HEK293 (cell line): ENCODE data around the gene GGA1.
A peak's percentile ranks its signal among the peaks of the same experiment; 100 is the strongest.

ENCODE experiments used
- CTCF ChIA-PET: fragments of 350-600 bp; formaldehyde crosslinking; extraction: SDS; loops from one replicate; lab custom pipeline; 2021; ENCODE audit warnings: antibody characterized with exemption; lab: Yijun Ruan, JAX
- POLR2A ChIA-PET: fragments of 300-600 bp; formaldehyde crosslinking; extraction: SDS; loops from one replicate; lab custom pipeline; 2020; ENCODE audit warnings: antibody characterized with exemption, inconsistent platforms; lab: Yijun Ruan, JAX
- H3K27ac ChIP-seq: fragments of 200-500 bp; sonication (Bioruptor generic); 2 replicates; pipeline ENCODE4 v1.5.1; 2014; ENCODE audit warnings: low read depth, low read length, control low read depth, inconsistent platforms; ENCODE audit errors: extremely low read depth
- H3K36me3 ChIP-seq, 2 experiments: fragments of 200-500 bp in 1 of 2; sonication (Bioruptor generic) in 1 of 2; 1 replicate in 1 of 2; 2 replicates in 1 of 2; pipeline ENCODE4 v1.5.1; 2014 to 2017; ENCODE audit warnings: inconsistent platforms in 2 of 2, low read length in 2 of 2; ENCODE audit not compliant: control insufficient read depth in 2 of 2, insufficient read depth in 1 of 2
- H3K4me1 ChIP-seq: fragments of 200-500 bp; sonication (Bioruptor generic); 2 replicates; pipeline ENCODE4 v1.5.1; 2014; ENCODE audit warnings: mild to moderate bottlenecking, low read length, inconsistent platforms; ENCODE audit not compliant: control insufficient read depth, insufficient read depth
- H3K4me3 ChIP-seq: 2 replicates; pipeline ENCODE4 v1.5.1; 2011; ENCODE audit warnings: low read depth, mild to moderate bottlenecking, control low read depth, low read length, moderate library complexity
- H3K9me3 ChIP-seq: fragments of 200-500 bp; sonication (Bioruptor generic); 2 replicates; pipeline ENCODE4 v1.5.1; 2014; ENCODE audit warnings: low read depth, low read length, inconsistent platforms; ENCODE audit not compliant: control insufficient read depth, insufficient read depth
- EGR2 ChIP-seq: fragments of 450-650 bp; formaldehyde crosslinking; IDR thresholded peaks from 2 replicates; pipeline ENCODE4 v1.5.1; 2016; ENCODE audit warnings: low read depth, missing biosample characterization, missing genetic modification characterization
- FEZF1 ChIP-seq: fragments of 450-650 bp; formaldehyde crosslinking; IDR thresholded peaks from 2 replicates; pipeline ENCODE4 v1.5.1; 2016; ENCODE audit warnings: missing biosample characterization, missing genetic modification characterization
- GLI4 ChIP-seq: fragments of 450-650 bp; formaldehyde crosslinking; IDR thresholded peaks from 2 replicates; pipeline ENCODE4 v1.5.1; 2016; ENCODE audit warnings: missing biosample characterization, missing genetic modification characterization
- GLIS2 ChIP-seq: fragments of 450-650 bp; formaldehyde crosslinking; IDR thresholded peaks from 2 replicates; pipeline ENCODE4 v1.5.1; 2016; ENCODE audit warnings: missing biosample characterization, missing genetic modification characterization
- KLF9 ChIP-seq: fragments of 450-650 bp; formaldehyde crosslinking; IDR thresholded peaks from 2 replicates; pipeline ENCODE4 v1.5.1; 2016; ENCODE audit warnings: missing biosample characterization, missing genetic modification characterization, low read depth
- SP2 ChIP-seq: fragments of 450-650 bp; formaldehyde crosslinking; IDR thresholded peaks from 2 replicates; pipeline ENCODE4 v1.5.1; 2016; ENCODE audit warnings: missing biosample characterization, missing genetic modification characterization
- ZBTB49 ChIP-seq: fragments of 450-650 bp; formaldehyde crosslinking; IDR thresholded peaks from 2 replicates; pipeline ENCODE4 v1.5.1; 2016; ENCODE audit warnings: missing biosample characterization, missing genetic modification characterization, low read depth
- ZFHX2 ChIP-seq: fragments of 450-650 bp; formaldehyde crosslinking; conservative IDR thresholded peaks from 2 replicates; pipeline ENCODE4 v1.5.1; 2016; ENCODE audit warnings: missing biosample characterization, missing genetic modification characterization
- ZFP3 ChIP-seq: fragments of 450-650 bp; formaldehyde crosslinking; IDR thresholded peaks from 2 replicates; pipeline ENCODE4 v1.5.1; 2016; ENCODE audit warnings: low read depth, missing biosample characterization, missing genetic modification characterization
- ZNF10 ChIP-seq: fragments of 450-650 bp; formaldehyde crosslinking; IDR thresholded peaks from 2 replicates; pipeline ENCODE4 v1.5.1; 2017; ENCODE audit warnings: missing biosample characterization, missing genetic modification characterization
- ZNF132 ChIP-seq: fragments of 450-650 bp; formaldehyde crosslinking; IDR thresholded peaks from 2 replicates; pipeline ENCODE4 v1.5.1; 2017; ENCODE audit warnings: missing biosample characterization, missing genetic modification characterization, borderline replicate concordance
- ZNF184 ChIP-seq: fragments of 450-650 bp; IDR thresholded peaks from 2 replicates; pipeline ENCODE4 v1.5.1; 2018; ENCODE audit warnings: missing biosample characterization, mild to moderate bottlenecking, missing genetic modification characterization
- ZNF513 ChIP-seq: fragments of 450-650 bp; IDR thresholded peaks from 2 replicates; pipeline ENCODE4 v1.5.1; 2018; ENCODE audit warnings: missing biosample characterization, missing genetic modification characterization
- ZNF600 ChIP-seq: fragments of 450-650 bp; formaldehyde crosslinking; IDR thresholded peaks from 2 replicates; pipeline ENCODE4 v1.5.1; 2016; ENCODE audit warnings: missing biosample characterization, missing genetic modification characterization
- ZNF623 ChIP-seq: fragments of 450-650 bp; formaldehyde crosslinking; IDR thresholded peaks from 2 replicates; pipeline ENCODE4 v1.5.1; 2016; ENCODE audit warnings: missing biosample characterization, missing genetic modification characterization
- ZNF670 ChIP-seq: fragments of 450-650 bp; formaldehyde crosslinking; IDR thresholded peaks from 2 replicates; pipeline ENCODE4 v1.5.1; 2016; ENCODE audit warnings: missing biosample characterization, missing genetic modification characterization, low read depth
- ZNF837 ChIP-seq: fragments of 450-650 bp; formaldehyde crosslinking; IDR thresholded peaks from 2 replicates; pipeline ENCODE4 v1.5.1; 2016; ENCODE audit warnings: missing biosample characterization, missing genetic modification characterization
- ZSCAN4 ChIP-seq: fragments of 450-650 bp; formaldehyde crosslinking; IDR thresholded peaks from 2 replicates; pipeline ENCODE4 v1.5.1; 2017; ENCODE audit warnings: missing biosample characterization, missing genetic modification characterization
- TF ChIP-seq, protein P1 (sequence below): fragments of 450-650 bp; formaldehyde crosslinking; conservative IDR thresholded peaks from 2 replicates; pipeline ENCODE4 v1.5.1; 2016; ENCODE audit warnings: low read depth, missing biosample characterization, missing genetic modification characterization

Gene GGA1

DNA sequence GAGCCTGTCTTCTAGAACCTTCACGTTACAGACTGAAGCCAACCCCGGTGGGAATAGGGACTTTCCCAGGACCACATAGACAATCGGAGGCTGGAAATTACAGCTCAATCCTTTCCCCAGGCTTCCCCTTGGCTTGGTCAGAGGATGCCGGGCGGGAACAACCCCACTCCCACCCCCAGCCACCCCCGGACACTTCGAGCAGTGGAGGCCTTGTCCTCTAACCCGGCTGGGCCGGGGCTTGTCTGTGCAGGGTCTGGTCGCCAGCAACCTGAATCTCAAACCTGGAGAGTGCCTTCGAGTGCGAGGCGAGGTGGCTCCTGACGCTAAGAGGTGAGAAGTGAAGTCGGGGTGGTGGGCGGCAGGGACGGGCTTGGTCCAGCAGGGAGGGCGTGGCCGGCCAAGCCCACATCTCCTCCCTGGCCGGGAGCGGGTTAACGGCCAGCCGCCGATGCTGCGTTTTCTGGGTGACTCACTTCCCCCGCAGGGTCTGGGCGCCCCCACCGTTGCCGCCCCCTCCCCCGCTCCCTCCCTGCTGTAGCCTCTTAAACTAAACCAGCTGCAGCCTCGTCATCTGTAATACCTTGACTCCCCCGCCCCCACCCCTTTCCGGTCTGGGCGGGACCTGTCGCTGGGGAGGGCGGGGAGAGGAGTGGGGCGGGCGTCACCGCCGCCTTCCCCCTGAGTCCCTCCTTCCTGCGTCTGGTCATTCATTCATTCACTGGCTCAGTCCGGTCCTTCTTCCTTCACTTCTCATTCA, 68.3 kb downstream of the GGA1 start (continued):
- TF ChIP-seq, protein P1, sequence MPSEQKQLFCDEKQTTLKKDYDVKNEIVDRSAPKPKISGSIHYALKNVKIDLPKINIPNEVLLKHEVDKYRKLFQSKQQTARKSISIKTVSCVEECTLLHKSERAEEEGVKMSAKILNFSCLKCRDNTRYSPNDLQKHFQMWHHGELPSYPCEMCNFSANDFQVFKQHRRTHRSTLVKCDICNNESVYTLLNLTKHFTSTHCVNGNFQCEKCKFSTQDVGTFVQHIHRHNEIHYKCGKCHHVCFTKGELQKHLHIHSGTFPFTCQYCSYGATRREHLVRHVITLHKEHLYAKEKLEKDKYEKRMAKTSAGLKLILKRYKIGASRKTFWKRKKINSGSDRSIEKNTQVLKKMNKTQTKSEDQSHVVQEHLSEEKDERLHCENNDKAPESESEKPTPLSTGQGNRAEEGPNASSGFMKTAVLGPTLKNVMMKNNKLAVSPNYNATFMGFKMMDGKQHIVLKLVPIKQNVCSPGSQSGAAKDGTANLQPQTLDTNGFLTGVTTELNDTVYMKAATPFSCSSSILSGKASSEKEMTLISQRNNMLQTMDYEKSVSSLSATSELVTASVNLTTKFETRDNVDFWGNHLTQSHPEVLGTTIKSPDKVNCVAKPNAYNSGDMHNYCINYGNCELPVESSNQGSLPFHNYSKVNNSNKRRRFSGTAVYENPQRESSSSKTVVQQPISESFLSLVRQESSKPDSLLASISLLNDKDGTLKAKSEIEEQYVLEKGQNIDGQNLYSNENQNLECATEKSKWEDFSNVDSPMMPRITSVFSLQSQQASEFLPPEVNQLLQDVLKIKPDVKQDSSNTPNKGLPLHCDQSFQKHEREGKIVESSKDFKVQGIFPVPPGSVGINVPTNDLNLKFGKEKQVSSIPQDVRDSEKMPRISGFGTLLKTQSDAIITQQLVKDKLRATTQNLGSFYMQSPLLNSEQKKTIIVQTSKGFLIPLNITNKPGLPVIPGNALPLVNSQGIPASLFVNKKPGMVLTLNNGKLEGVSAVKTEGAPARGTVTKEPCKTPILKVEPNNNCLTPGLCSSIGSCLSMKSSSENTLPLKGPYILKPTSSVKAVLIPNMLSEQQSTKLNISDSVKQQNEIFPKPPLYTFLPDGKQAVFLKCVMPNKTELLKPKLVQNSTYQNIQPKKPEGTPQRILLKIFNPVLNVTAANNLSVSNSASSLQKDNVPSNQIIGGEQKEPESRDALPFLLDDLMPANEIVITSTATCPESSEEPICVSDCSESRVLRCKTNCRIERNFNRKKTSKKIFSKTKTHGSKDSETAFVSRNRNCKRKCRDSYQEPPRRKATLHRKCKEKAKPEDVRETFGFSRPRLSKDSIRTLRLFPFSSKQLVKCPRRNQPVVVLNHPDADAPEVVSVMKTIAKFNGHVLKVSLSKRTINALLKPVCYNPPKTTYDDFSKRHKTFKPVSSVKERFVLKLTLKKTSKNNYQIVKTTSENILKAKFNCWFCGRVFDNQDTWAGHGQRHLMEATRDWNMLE (tag by site-specific recombination): no peak
- TF ChIP-seq FEZF1 (tag by site-specific recombination): no peak
- peak; percentile 8; the same call in 1 of the 2 replicates for TF ChIP-seq ZNF10

- CTCF ChIA-PET: interaction anchor here (0.6 to 15.8 kb wide), 3 partner anchors 39 to 1005 kb away, joined by 3 to 353 read pairs (median 3); partner anchors contain the start of gene SH3BP1
Observed at GRCh38 chr22:37677493-37677974, 68.9 kb downstream of the GGA1 start.

GRCh38 chr22:37678372-37678771, 69.7 kb downstream of the GGA1 start:
- CTCF ChIA-PET: interaction anchor here (0.7 to 15.8 kb wide), 4 partner anchors 18 to 89 kb away, joined by 3 to 353 read pairs (median 46); partner anchors contain the start of genes PDXP and SH3BP1

More at GRCh38 chr22:37677493-37677974, 68.9 kb downstream of the GGA1 start:
- H3K27ac ChIP-seq: no peak overlapping the region
- H3K4me3 ChIP-seq: peak overlapping the region; percentile 39
- peaks cover 9% of the 10 kb centered on the region for H3K4me1 ChIP-seq
- no peaks in the 10 kb centered on the region for H3K36me3 ChIP-seq
- H3K9me3 ChIP-seq: no peaks in the 10 kb centered on the region
- POLR2A ChIA-PET: interaction anchor here (0.6 to 3.9 kb wide), 8 partner anchors 10 to 69 kb away, joined by 3 to 78 read pairs (median 4); partner anchors contain the start of genes GGA1 and PDXP
- TF ChIP-seq ZNF837 (tag by site-specific recombination) (no peak), ZNF623 (tag by site-specific recombination) (peak; percentile 17; the same call in 1 of the 2 replicates), ZNF10 (0 out of 2 replicates have a peak, but pooled peaks have one; percentile 2), ZNF513 (tag by site-specific recombination) (peak; percentile 44)

GRCh38 chr22:37679670-37680069, 71.0 kb downstream of the GGA1 start:
- POLR2A ChIA-PET: interaction anchor here (1.9 kb wide), 1 partner anchor 21 kb away, joined by 14 read pairs; the partner anchor contains the start of gene PDXP
- H3K4me3 ChIP-seq: no peak overlapping the region
- CTCF ChIA-PET: interaction anchor here (0.6 to 15.8 kb wide), 8 partner anchors 12 to 112 kb away, joined by 3 to 353 read pairs (median 5); partner anchors contain the start of genes PDXP and SH3BP1
- H3K9me3 ChIP-seq: no peaks in the 10 kb centered on the region
- no peaks in the 10 kb centered on the region for H3K36me3 ChIP-seq
- peaks cover 9% of the 10 kb centered on the region for H3K4me1 ChIP-seq
- H3K27ac ChIP-seq: no peak overlapping the region
- no peak for TF ChIP-seq ZNF600 (tag by site-specific recombination)
- peak; percentile 72 for TF ChIP-seq ZSCAN4 (tag by site-specific recombination)
- TF ChIP-seq ZNF132 (tag by site-specific recombination): no peak
- no peak for TF ChIP-seq ZFP3 (tag by site-specific recombination)
- TF ChIP-seq GLIS2 (tag by site-specific recombination): peak; percentile 19; the same call in 1 of the 2 replicates
- TF ChIP-seq ZNF670 (tag by site-specific recombination): no peak
- no peak for TF ChIP-seq ZBTB49
- no peak for TF ChIP-seq SP2 (tag by site-specific recombination)
- TF ChIP-seq GLI4 (tag by site-specific recombination): no peak

More at GRCh38 chr22:37678372-37678771, 69.7 kb downstream of the GGA1 start:
- H3K27ac ChIP-seq: no peak overlapping the region
- peaks cover 9% of the 10 kb centered on the region for H3K4me1 ChIP-seq
- H3K36me3 ChIP-seq: no peaks in the 10 kb centered on the region
- no peak overlapping the region for H3K4me3 ChIP-seq
- POLR2A ChIA-PET: interaction anchor here (0.6 to 0.8 kb wide), 3 partner anchors 10 to 38 kb away, joined by 3 to 5 read pairs (median 5); no protein-coding TSS in a partner anchor
- no peaks in the 10 kb centered on the region for H3K9me3 ChIP-seq
- TF ChIP-seq ZFHX2 (tag by site-specific recombination): peak; percentile 72
- no peak for TF ChIP-seq ZNF184 (tag by site-specific recombination)
- peak; percentile 65 for TF ChIP-seq EGR2 (tag by site-specific recombination)
- no peak for TF ChIP-seq KLF9 (tag by site-specific recombination)
